IMR-90 (cell line): ENCODE measurements around the gene EYS.

Experiments used
- BHLHE40 ChIP-seq: fragments of 150-350 bp; IDR thresholded peaks from 2 replicates; pipeline ENCODE4 v1.6.1; 2016; ENCODE audit warnings: mild to moderate bottlenecking, low read depth, low read length
- CEBPB ChIP-seq: IDR thresholded peaks from 2 replicates; pipeline ENCODE4 v1.6.1; 2012; ENCODE audit warnings: low read depth, low read length, improper control_type of control experiment
- CHD1 ChIP-seq: IDR thresholded peaks from 2 replicates; pipeline ENCODE4 v1.6.1; 2012; ENCODE audit warnings: low read depth, low read length, improper control_type of control experiment
- FOS ChIP-seq: fragments of 150-350 bp; IDR thresholded peaks from 2 replicates; pipeline ENCODE4 v1.6.1; 2016; ENCODE audit warnings: low read depth, low read length
- MAFK ChIP-seq: IDR thresholded peaks from 2 replicates; pipeline ENCODE4 v1.6.1; 2012; ENCODE audit warnings: low read depth, low read length, improper control_type of control experiment
- MXI1 ChIP-seq: IDR thresholded peaks from 2 replicates; pipeline ENCODE4 v1.6.1; 2012; ENCODE audit warnings: low read depth, mild to moderate bottlenecking, low read length, moderate library complexity, borderline replicate concordance
- POLR2A ChIP-seq: IDR thresholded peaks from 2 replicates; pipeline ENCODE4 v1.6.1; 2012; ENCODE audit warnings: mild to moderate bottlenecking, low read depth, low read length
- RAD21 ChIP-seq: IDR thresholded peaks from 2 replicates; pipeline ENCODE4 v1.6.1; 2012; ENCODE audit warnings: low read length, improper control_type of control experiment
- RCOR1 ChIP-seq: IDR thresholded peaks from 2 replicates; pipeline ENCODE4 v1.6.1; 2012; ENCODE audit warnings: mild to moderate bottlenecking, low read length, improper control_type of control experiment; ENCODE audit not compliant: insufficient replicate concordance
- RFX5 ChIP-seq: IDR thresholded peaks from 2 replicates; pipeline ENCODE4 v1.8.0; 2012; ENCODE audit warnings: low read depth, mild to moderate bottlenecking, low read length, moderate library complexity
- SMC3 ChIP-seq: fragments of 150-350 bp; IDR thresholded peaks from 2 replicates; pipeline ENCODE4 v1.6.1; 2016; ENCODE audit warnings: low read depth, mild to moderate bottlenecking, antibody characterized with exemption, low read length, moderate library complexity
- TF ChIP-seq, protein P1 (sequence below): conservative IDR thresholded peaks from 2 replicates; pipeline ENCODE4 v1.5.1; 2012; ENCODE audit warnings: mild to moderate bottlenecking, low read depth, low read length, improper control_type of control experiment
- TF ChIP-seq, protein P2 (sequence below): fragments of 150-350 bp; IDR thresholded peaks from 2 replicates; pipeline ENCODE4 v1.6.1; 2017; ENCODE audit warnings: mild to moderate bottlenecking, antibody characterized with exemption, low read length, low read depth

DNA sequence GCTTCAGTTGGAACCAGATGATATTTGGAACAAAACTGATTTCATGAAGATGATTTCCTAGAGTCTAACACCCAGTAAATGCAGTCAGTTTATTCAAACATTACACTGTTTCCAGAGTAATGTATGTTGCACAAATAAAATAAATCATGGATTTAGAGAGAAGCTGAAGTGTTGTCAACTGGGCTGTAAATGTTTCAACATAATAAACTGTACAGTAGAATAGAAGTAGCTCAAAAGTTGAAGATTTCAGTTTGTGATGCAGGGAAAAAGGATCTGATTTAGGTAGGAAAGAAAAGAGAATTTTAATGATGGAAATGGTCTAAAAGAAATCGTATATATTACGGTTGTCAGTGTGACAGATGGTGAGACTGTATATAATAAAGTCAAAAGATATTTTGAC, 985.2 kb downstream of the EYS start:
- TF ChIP-seq, protein P1, sequence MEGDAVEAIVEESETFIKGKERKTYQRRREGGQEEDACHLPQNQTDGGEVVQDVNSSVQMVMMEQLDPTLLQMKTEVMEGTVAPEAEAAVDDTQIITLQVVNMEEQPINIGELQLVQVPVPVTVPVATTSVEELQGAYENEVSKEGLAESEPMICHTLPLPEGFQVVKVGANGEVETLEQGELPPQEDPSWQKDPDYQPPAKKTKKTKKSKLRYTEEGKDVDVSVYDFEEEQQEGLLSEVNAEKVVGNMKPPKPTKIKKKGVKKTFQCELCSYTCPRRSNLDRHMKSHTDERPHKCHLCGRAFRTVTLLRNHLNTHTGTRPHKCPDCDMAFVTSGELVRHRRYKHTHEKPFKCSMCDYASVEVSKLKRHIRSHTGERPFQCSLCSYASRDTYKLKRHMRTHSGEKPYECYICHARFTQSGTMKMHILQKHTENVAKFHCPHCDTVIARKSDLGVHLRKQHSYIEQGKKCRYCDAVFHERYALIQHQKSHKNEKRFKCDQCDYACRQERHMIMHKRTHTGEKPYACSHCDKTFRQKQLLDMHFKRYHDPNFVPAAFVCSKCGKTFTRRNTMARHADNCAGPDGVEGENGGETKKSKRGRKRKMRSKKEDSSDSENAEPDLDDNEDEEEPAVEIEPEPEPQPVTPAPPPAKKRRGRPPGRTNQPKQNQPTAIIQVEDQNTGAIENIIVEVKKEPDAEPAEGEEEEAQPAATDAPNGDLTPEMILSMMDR, result no peak
- no peak for TF ChIP-seq MAFK
- TF ChIP-seq POLR2A, result no peak
- no peak for TF ChIP-seq MXI1
- TF ChIP-seq SMC3, result no peak
- no peak for TF ChIP-seq RFX5
- TF ChIP-seq RAD21, result no peak
- no peak for TF ChIP-seq CEBPB
- no peak for TF ChIP-seq RCOR1
- TF ChIP-seq FOS, result no peak
- no peak for TF ChIP-seq BHLHE40
- TF ChIP-seq, protein P2, sequence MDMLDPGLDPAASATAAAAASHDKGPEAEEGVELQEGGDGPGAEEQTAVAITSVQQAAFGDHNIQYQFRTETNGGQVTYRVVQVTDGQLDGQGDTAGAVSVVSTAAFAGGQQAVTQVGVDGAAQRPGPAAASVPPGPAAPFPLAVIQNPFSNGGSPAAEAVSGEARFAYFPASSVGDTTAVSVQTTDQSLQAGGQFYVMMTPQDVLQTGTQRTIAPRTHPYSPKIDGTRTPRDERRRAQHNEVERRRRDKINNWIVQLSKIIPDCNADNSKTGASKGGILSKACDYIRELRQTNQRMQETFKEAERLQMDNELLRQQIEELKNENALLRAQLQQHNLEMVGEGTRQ, result no peak
- TF ChIP-seq CHD1, result no peak
